HL-60/S4 treated with retinoic acid at 250 ng/mL for 4 days and 3 days (cell line): ENCODE results near the gene COQ9.

Source experiments
- in situ Hi-C: fragments of 300-500 bp; cut with MboI; formaldehyde crosslinking; loops from 2 replicates; pipeline ENCODE4 v1.7.0; 2022; ENCODE audit warnings: low sequenced_read_pairs

The COQ9 gene

DNA sequence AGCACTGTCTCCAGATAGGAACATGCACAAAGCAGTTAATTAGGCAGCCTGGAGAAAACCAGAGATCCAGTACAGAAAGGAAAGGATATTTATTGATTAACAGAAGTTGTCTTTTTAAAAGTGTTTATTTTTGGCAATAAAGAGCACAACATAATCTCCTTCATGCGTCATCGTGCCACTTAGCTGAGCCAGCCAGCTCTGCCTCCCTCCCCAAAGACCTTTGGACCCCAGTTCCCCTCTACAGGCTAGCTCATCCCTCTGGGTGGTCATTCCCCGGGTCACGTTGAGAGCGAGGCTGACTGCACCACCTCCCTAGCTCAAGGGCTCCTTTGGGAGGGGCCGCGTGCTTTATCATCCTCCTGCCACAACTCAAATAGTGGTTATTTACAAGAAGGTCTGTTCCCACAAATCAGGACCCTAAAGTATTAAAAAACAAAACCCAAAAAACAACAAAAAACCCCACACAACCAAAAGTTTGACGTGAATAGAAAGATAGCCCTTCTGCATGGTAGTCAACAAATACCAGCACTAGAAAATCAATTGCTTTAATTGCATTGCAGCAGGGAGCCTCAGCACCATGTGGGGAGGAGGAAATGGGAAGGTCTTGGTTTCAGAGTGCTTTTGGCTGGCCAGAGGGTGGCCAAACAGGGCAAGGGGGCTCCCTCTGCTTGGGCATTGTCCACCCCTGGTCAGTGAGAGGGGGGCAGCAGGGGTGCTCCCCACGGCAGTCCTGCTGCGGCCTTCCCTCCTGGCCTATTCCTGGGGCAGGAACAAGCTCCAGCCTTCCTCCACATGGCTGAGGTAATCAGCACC is 24.8 kb downstream of the COQ9 start:
- in situ Hi-C loops, result no loop called here

DNA sequence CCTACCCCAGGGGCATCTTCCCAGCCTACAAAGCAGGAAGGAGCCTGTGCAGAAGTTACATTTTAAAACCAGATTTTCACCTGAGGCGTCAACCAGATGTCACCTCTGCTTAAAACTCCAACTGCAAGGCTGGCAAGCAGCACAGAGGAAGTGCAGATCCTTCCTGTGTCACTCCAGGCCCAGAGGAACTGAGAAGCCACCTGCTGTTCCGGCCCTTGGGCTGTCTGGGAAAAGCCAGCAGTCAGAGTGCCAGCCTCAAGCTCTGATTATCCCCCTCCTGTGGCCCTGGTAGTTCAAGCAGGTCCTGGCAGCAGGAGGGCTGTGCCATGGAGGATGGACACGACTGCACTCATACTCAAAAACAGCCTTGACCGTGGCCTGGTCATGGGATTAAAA is 25.4 kb downstream of the COQ9 start:
- in situ Hi-C loops, result no loop called here

DNA sequence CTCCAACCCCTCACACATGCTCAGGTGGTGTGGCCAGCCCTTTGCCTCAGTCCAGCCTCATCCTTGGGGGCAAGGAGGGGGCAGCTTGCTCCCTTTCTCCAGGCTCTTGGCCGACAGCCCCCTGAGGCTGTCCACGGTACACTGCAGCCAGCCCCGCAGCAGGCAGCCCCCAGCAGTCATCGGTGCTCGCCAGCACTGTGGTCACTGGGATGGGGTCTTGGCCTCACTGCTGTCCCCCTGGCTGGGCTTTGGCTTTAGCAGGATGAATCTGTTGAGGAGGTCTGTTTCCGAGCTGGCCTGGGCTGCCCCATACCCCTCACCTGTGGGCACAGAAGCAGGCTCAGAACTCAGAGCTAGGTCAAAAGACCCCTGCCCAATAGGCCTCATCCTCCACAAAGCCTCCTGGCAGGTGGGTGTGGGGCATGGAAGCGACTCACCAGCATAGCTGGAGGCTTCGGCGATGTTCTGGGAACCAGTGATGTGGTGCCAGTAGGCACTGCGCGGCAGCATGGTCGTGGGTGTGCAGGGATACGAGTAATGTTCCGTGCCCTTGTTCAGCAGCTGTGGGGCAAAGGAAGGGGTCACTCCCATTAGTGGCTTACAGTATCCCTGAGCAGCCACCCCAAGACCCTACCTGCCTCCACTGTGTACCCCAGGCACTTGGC is 26.0 kb downstream of the COQ9 start:
- in situ Hi-C loops, result no loop called here

DNA sequence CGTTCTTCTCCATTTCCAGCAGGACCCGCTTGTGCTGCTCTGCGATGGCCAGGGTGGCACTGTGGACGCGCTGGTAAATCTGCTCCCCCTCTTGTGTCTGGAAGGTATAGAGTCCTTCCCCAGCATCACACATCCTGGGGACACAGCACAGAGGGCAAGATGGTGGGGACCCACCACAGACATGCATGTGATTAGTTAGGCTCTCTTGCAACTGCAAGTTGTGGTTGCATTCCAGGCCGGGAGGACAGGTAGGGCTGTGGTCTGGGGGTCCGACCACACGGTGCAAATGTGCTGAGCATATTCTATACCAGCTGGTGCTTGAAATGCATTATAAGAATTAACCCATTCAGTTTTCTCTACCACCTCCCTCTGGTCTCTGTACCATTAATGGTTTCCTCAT is 26.6 kb downstream of the COQ9 start:
- in situ Hi-C loops, result no loop called here

DNA sequence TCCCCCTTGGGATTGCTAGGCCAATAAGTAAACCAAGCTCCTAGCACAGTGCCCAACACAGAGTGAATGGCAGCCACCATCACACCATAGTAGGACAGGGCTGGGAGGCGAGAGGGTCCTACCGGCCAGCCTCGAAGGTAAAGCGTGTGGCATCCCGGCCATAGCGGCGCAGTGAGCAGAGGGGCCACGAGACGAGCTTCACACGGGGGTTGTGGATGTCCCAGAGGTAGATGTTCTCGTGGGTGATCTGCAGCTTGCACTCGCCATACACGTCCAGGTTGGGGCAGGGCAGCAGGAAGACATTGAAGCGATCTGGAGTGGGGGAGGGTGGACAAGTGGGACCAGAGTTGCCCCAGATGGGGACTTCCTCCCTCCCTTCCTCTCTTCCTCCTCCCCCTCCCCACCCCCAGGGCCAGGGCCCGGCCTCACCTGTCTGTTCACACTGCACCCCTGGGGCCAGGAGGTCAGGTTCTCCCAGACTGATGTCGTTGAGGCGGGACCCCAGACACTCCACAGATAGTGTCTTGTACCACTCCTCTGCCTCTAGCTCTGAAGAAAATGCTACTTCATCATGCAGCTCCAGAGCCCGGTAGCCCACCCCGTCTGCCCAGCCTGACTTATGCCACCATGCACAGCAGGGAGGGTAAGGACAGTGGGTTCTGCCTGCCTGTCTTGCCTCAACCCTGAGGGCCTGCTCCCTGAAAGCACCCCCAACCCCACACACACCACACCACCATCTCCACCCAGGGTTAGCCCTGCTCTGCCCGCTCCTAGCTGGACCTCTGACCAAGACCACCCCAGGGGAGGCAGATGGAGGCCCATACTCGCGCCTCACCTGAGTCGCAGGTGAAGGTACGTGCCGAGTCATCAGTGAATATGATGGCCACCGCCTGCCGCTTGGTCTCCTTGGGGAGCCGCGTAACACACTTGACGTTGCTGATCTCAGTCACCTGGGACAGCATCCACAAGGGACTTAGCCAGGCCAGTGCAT is 27.7 kb downstream of the COQ9 start:
- in situ Hi-C loops, result no loop called here

DNA sequence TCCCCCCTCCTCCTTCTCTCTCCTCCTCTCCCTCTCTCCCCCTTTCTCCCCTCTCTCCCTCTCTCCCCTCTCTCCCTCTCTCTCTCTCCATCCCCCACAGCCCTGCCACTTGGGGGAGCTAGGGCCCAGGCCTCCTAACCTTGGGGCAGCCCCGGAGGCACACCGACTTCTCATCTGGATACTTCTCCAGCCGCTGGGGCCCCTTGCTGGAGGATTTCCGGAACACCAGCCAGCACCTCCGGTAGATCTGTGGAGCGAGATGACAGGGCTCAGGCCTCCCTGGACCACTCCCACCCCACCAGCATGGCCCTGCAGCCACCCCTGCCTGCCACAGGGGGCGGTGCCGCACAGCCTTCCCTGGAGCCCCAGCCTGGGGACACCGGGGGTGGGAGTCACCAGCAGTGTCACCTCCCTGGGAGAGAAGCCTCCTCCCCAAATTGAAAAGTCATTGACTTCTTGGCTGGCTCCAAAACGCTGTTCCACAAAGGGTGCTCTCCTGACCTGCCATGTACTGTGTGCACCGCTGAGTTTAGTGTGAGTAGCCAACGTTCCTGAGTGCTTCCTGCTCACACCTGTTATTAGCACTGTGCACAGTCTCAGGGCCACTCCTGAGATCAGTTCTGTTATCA is 28.5 kb downstream of the COQ9 start:
- in situ Hi-C loops, result no loop called here

DNA sequence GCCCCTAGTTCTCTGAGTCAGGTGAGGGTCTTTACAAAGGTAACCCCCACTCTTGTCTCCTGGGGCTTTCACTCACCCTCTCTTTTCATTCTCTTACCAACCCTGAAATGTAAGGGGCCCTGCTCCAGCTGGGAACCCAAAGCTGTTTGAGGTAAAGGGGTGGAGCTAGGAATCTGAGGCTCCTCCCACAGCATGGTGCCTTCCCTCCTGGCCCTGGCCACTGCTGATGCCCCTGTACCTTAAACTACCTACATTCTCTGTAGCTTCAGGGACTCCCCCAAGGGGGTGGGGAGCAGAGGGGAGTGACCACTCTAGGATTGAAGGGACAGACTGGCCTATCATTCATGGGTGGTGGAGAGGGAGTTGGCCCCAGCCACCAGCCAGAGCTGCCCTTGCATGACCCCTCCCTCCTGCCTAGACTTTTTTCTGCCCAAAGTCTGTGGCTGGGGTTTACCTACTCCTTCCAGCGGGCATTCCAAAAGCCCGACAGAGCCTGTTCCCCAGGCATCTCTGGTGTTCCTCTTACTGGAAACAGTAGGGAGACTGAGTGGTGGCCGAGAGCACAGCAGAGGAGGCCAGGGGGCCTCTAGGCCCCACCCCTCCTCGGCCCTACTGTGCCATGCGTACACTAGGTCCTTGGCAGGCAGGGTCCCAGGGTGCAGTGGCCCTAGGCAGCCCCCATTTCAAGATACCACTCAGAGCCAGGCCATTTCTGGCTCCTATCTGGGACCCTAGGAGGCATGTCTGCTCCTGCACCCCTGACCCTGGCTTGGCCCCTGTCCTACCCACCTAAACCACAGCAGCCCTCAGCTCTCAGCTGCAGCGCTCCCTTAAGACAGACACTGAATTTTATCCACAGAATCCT is 29.5 kb downstream of the COQ9 start:
- in situ Hi-C loops, result no loop called here

DNA sequence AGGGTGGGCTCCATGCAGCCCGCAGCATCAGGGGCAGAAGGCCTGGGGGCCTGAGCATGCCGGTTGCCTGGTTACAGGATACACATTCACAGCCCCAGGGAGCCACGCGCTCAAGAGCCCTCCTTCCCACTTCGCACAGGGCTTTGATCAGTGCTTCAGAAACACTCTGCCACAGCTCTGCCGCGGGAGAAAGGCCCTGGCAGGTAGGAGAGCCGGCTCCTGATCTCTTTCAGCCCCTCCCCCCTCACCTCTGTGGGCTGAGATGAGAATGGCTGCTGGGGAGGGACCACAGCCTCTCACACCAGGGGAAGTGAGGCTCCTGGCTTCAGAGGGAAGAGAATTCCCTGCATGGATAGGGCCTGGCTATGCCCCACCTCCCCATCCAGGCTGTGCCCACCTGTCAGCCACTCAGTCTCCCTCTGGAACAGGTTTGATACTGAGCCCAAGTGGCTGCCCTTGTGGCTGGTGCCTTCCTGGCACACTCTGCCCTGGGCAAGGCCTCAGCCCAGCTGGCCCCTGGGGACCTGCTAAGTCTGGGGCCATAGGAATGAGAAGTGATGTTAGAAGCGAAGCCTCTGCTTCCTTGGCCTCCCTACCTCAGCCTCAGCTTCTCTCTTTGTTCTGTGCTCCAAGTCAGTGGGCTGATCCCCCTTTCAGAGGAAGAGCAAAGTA is 30.4 kb downstream of the COQ9 start:
- in situ Hi-C loops, result no loop called here

DNA sequence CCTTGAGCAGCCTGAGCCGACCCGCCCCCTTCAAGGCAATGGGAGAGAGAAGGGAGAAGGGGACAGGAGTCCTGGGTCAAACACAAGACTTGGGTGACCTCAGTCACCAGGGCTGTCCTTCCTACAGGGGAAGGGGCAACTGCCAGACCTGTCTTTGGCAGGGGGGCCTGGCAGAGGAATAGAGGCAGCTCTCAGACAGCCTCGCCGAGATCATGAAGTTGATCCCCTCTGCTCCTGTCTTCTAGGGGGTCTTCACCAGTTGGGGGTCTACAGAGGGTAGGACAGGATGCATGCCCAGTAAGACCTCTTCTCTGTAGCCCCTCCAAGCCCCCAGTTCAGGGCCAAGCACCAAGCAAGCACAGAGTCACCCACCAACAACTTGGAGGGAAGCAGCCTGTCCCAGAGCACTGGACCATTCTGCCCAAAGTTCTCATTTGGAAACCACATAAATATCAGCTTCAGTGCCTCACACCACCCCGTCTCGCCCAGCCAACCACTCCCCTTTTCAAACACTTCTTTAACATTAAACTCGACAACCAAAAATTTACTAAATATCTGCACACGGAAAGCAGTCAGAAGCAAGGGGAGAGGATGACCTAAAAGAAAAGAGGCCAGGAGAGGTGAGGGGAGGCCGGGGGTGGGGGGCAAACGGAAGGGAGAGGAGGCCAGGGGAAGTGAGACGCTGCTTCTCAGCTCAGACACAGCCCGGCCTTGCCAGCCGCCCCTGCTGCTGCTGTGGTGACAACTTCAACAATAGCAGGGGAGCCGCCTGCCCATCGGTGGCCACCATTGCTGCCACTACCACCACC is 31.3 kb downstream of the COQ9 start:
- in situ Hi-C loops, result no loop called here

DNA sequence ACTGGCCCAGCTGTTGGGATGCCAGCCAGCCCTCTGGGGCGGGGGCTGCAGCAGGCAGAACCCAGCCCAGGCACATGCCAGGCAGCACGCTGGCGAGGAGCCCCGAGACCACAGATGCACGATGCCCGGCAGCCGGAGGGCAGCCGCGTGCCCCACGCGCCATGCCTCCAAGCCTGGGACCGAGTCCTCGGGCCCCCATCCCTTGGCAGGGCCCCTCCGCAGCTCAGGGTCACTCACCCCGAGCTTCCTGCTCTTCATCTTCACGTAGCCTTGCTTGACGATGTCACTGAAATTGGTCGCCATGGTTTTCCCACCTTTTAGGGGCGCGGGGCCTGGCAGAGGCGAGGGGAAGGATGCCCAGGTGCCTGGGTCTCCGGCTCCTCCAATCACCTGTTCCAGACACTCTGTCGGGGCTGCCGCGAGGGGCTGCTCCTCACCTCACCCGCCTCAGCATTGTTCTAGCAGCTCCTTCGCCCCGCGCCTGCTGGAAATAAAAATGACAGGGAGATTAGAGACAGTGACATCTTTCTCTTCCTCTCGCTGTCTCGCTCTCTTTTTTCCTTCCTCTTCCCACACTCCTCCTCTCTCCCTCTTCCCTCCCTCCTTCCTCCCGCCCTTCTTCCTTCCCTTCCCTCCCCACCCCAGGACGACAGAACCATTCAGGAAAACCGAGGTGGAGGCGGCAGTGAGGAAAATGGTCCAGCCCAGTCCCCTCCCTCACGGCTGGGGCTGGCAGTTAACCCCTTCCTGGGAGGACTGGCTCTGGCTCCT is 32.1 kb downstream of the COQ9 start:
- in situ Hi-C loops, result no loop called here

DNA sequence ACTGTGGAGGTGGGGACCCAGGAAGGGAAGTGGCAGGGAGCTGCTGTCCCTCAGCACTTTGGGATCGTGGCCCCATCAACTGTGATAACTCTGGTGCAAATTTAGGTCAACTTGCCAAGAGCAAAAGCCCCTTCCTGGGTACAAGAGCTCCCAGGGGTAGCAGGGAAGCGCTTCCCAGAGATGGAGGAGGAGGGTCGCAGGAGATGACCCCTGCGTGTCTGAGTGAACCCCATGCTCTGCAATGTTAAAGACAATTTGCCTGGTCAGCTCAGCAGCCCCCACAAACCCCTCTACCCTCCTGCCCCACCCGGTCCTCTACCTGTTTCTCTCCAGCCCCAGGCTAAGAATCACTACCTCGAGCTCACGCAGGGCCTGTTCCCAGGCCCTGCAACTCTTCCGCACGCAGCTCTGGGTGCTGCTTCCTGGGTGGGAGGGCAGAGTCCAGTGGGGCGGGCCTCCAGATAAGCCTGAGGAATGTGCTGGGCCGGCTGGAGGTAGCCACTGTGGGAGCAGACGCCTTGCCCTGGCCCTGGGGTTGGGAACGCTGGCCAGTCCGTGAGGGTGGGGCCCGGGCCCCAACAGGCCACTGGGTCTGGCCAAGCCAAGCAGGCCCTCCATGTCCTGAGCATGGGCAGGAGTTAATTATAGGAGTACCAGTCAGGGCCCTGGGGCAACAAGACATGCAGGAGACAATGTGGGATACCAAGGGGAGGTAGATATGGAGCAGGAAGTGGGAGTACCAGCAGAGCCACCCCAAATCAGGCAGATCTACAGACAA is 32.9 kb downstream of the COQ9 start:
- in situ Hi-C loops, result no loop called here

DNA sequence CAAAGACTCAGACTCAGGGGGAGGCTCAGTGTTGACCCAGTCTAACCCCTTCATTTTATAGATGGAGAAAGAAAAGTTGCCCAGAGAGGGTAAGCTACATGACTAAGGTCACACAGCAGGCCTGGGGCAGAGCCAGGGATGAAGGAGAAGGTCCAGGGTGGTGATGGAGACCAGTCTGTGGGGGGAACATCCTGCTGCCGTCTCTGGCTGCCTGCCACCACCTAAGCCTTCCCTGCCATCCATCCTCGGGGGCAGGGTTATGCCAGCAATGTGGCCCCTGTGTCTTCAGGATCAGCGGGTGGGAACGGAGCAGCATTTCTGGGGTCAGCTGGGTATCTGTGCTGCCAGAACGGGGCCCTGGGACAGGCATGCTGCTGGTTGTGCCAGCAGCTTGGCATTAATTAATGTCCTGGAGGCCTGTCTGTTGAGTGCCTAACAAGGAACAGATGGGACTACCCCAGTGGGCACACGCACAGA is 33.5 kb downstream of the COQ9 start:
- in situ Hi-C loops, result no loop called here

DNA sequence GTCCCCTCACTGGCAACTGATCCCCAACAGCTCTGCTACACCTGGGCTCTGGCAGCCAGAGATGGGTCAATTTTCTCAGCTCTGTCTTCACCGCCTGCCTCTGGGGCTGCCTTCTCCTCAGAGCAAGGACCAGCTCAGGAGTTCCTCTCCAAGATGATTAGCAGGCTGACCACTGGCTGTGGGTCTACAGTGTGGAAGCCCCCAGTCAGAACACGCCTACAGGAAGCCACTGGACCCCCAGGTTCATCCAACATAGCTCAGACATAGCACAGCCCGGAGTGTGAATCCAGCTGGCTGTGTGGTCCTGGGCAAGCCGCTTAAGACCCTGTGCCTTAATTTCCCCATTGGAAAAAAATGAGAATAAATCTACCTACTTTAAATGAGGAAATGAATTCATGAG is 34.1 kb downstream of the COQ9 start:
- in situ Hi-C loops, result no loop called here

DNA sequence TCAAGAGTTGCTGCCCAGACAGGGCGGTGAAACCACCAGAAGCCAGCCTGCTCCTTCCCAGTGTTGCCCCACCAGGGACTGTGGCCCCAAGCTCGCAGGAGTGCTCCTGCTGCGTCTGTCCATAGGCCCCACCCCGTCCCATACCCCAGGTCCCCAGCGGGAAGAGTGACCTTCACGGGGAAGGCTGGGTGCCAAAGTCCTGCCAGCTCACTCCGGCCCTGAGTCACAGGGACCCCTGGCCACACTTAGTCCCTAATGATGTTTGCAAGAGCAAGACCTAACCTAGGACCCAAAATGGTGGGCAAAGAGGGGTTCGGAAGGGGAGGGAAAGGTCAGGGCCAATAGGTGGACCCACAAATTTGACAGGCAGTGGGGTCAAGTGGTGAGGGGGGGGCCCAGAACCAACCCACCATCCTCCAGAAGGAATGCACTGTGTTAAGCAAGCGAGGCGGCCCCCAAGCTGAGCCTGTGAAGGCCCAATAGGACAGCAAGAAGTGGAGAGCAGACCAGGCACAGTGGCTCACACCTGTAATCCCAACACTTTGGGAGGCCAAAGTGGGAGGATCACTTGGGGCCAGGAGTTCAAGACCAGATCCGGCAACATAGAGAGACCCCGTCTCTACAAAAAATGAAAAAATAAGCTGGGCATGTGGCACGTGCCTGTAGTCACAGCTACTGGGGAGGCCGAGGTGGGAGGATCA is 35.7 kb downstream of the COQ9 start:
- in situ Hi-C loops, result no loop called here

DNA sequence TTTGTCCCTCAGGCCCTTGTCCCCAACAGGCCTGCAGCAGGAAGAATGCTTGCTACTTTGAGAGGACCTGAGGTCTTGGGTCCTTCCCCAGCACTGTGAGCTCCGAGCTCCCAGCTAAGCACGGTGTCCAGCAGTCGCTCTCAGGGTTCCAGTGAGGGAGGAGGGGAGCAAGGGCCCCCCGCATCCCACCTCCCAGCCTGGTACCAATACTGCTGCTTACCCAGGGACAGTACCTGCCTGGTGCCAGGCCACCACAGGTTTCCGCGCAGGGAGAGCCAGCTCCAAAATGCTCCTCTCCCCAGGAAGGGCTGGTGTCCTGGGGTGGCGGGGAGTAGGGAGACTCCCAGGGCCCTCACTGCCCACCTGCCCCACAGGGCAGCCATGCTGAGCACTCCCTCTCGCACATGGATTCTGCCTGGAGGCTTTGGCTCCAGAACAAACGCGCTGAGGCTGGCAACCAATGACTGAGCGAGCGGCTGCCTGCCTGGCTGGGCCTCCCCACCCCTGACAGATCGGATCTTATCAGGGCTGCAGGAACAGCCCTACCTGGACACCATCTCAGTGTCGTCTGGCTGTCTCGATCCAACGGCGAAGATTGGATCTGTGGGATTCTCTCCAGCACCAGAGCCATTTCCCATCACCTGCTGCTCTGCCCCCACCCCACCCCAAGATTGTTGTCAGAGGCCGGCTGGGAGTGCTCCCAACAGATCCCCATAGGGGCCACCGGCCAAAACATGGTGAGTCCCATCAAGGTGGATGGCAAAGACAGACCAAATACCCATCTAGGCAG is 36.6 kb downstream of the COQ9 start:
- in situ Hi-C loops, result no loop called here
